ENCODE data around the gene OR10D3.

DNA sequence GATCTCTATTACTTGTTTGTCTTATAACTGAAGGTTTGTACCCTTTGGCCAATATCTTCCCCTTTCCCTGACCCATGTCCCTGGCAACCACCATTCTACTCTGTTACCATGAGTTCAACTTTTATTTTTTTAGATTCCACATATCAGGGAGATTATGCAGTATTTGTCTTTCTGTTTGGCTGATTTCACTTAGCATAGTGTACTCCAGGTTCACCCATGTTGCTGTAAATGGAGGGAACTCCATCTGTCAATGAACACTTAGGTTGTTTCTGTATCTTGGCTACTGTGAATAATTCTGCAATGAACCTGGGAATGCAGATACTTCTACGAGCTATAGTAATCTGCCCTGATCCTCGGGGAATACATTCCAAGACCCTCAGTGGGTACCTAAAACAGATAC, 14.9 kb downstream of the OR10D3 start:
- TF ChIP-seq POLR2A (IDR thresholded peaks at IDR 0.05) (no peak), POLR2AphosphoS5 (IDR thresholded peaks at IDR 0.05) (no peak)

Measured in upper lobe of left lung (tissue), 4 donors.